BJ (cell line): ENCODE results near the gene TMEM45A. TPM values are rescaled to one million over a fixed set of nuclear protein-coding genes. Genes with fewer than 3 reads are reported as not detected.
"Not testable (repeated sequence)": the region's sequence is repeated elsewhere in the genome, so short reads cannot be mapped to it uniquely, and the experiment has no call there.

ENCODE experiments used
- CTCF ChIA-PET: fragments of 350-600 bp; formaldehyde crosslinking; extraction: SDS; loops from one replicate; lab custom pipeline; 2021; ENCODE audit warnings: antibody characterized with exemption, inconsistent platforms; lab: Yijun Ruan, JAX
- POLR2A ChIA-PET: fragments of 300-600 bp; sonication (Branson Sonifier 250); formaldehyde crosslinking; extraction: SDS; loops from one replicate; lab custom pipeline; 2021; ENCODE audit warnings: antibody characterized with exemption; lab: Charles Lee
- DNase-seq: peaks from one replicate; pipeline ENCODE4 v3.0.0-alpha.2; 2011; ENCODE audit warnings: low read depth
- H3K27me3 ChIP-seq: 2 replicates; pipeline ENCODE4 v1.6.0; 2011; ENCODE audit warnings: low read length; ENCODE audit not compliant: control insufficient read depth, insufficient read depth
- H3K36me3 ChIP-seq: 2 replicates; pipeline ENCODE4 v1.5.1; 2011; ENCODE audit warnings: low read length; ENCODE audit not compliant: control insufficient read depth, insufficient read depth
- H3K4me3 ChIP-seq: 2 replicates; pipeline ENCODE4 v1.5.1; 2011; ENCODE audit warnings: low read depth, mild to moderate bottlenecking, control low read depth, low read length
- polyA plus RNA-seq: library from polyadenylated mRNA; depleted of rRNA; stranded (reverse); fragments of >200 nt; gene quantifications from 2 replicates; pipeline ENCODE4 v1.2.3, GENCODE V29; 2011
- TF ChIP-seq, protein P1 (sequence below): IDR thresholded peaks from 2 replicates; pipeline ENCODE4 v1.5.1; 2011; ENCODE audit warnings: low read depth, mild to moderate bottlenecking, control low read depth, inconsistent platforms, low read length, moderate library complexity; ENCODE audit not compliant: insufficient read depth

The TMEM45A gene
- polyA plus RNA-seq, 1 experiment, result 35.1 TPM

DNA sequence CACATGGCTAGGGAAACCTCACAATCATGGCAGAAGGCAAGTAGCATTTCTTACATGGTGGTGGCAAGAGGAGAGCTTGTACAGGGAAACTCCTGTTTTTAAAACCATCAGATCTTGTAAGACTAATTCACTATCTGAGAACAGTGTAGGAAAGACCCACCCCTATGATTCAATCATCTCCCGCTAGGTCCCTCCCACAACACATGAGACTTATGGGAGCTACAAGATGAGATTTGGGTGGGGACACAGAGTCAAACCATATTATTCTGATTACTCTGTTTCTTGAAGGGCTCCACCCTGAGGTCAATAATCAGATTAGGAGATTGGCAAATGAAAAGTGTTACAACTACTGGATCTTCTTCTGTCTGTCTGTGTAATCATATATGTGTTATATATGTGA lies 21.5 kb upstream of the TMEM45A start:
- Histone ChIP-seq H3K27me3 (no peaks in the 10 kb centered on the region; the same call in 1 of the 2 replicates), H3K36me3 (no peaks in the 10 kb centered on the region), H3K4me3 (no peak overlapping the region)
- ChIA-PET POLR2A (no interaction called here), CTCF (interaction anchor here (1.1 to 17.2 kb wide), 2 partner anchors 93 to 115 kb away, joined by 3 to 311 read pairs; no protein-coding TSS in a partner anchor)
- no peak for DNase-seq
- TF ChIP-seq, protein P1, sequence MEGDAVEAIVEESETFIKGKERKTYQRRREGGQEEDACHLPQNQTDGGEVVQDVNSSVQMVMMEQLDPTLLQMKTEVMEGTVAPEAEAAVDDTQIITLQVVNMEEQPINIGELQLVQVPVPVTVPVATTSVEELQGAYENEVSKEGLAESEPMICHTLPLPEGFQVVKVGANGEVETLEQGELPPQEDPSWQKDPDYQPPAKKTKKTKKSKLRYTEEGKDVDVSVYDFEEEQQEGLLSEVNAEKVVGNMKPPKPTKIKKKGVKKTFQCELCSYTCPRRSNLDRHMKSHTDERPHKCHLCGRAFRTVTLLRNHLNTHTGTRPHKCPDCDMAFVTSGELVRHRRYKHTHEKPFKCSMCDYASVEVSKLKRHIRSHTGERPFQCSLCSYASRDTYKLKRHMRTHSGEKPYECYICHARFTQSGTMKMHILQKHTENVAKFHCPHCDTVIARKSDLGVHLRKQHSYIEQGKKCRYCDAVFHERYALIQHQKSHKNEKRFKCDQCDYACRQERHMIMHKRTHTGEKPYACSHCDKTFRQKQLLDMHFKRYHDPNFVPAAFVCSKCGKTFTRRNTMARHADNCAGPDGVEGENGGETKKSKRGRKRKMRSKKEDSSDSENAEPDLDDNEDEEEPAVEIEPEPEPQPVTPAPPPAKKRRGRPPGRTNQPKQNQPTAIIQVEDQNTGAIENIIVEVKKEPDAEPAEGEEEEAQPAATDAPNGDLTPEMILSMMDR, result no peak

DNA sequence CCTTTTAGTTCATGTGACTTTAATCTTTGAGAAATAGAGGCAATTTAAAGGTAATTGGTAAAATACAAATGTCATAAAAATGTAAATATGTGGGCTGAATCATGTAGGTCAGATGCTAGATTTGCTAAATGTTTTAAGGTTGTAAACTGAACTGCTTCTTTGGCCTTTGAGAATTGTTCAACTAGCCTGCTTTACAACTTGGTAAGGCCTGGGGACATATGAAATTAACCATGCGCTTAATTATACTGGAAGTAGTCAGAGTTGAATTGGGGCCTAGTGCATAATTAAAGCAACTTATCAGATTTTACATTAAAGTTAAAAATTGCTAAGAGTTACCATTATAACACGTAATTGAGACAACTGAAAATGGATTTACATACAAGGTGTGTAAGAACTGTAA lies 21.0 kb upstream of the TMEM45A start:
- ChIA-PET CTCF (interaction anchor here (17.2 kb wide), 1 partner anchor 115 kb away, joined by 311 read pairs; no protein-coding TSS in a partner anchor), POLR2A (no interaction called here)
- Histone ChIP-seq H3K27me3 (no peaks in the 10 kb centered on the region), H3K36me3 (no peaks in the 10 kb centered on the region), H3K4me3 (no peak overlapping the region)
- no peak for DNase-seq
- TF ChIP-seq, protein P1, result no peak

DNA sequence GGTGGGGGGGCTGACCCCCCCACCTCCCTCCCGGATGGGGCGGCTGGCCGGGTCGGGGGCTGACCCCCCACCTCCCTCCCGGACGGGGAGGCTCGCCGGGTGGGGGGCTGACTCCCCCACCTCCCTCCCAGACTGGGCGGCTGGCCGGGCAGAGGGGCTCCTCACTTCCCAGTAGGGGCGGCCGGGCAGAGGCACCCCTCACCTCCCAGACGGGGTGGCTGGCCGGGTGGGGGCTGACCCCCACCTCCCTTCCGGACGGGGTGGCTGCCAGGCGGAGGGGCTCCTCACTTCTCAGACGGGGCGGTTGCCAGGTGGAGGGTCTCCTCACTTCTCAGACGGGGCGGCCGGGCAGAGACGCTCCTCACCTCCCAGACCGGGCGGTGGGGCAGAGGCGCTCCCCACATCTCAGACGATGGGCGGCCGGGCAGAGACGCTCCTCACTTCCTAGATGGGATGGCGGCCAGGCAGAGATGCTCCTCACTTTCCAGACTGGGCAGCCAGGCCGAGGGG lies 14.5 kb upstream of the TMEM45A start:
- H3K4me3 ChIP-seq, CTCF ChIA-PET, POLR2A ChIA-PET, H3K36me3 ChIP-seq, DNase-seq, H3K27me3 ChIP-seq: not testable (repeated sequence)

DNA sequence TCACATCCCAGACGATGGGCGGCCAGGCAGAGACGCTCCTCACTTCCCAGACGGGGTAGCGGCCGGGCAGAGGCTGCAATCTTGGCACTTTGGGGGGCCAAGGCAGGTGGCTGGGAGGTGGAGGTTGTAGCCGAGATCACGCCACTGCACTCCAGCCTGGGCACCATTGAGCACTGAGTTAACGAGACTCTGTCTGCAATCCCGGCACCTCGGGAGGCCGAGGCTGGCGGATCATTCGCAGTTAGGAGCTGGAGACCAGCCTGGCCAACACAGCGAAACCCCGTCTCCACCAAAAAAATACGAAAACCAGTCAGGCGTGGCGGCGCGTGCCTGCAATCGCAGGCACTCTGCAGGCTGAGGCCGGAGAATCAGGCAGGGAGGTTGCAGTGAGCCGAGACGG lies 13.9 kb upstream of the TMEM45A start:
- POLR2A ChIA-PET, DNase-seq, H3K27me3 ChIP-seq, H3K36me3 ChIP-seq, CTCF ChIA-PET, H3K4me3 ChIP-seq: not testable (repeated sequence)

DNA sequence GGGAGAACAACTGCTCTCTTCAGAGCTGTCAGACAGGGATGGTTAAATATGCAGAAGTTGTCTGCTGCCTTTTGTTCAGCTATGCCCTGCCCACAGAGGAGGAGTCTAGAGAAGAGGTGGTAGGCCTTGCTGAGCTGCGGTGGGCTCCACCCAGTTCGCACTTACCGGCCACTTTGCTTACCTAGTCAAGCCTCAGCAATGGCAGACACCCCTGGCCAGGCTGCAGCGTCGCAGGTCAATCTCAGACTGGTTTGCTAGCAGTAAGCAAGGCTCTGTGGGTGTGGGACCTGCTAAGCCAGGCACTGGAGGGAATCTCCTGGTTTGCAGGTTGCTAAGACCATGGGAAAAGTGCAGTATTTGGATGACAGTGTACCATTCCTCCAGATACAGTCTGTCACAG lies 12.3 kb upstream of the TMEM45A start:
- no peaks in the 10 kb centered on the region for H3K36me3 ChIP-seq
- TF ChIP-seq, protein P1, result no peak
- POLR2A ChIA-PET, result no interaction called here
- CTCF ChIA-PET, result interaction anchor here (1.3 kb wide), 1 partner anchor 20 kb away, joined by 3 read pairs; no protein-coding TSS in a partner anchor
- peaks cover 5% of the 10 kb centered on the region for H3K27me3 ChIP-seq
- no peak overlapping the region for H3K4me3 ChIP-seq
- DNase-seq, result no peak

DNA sequence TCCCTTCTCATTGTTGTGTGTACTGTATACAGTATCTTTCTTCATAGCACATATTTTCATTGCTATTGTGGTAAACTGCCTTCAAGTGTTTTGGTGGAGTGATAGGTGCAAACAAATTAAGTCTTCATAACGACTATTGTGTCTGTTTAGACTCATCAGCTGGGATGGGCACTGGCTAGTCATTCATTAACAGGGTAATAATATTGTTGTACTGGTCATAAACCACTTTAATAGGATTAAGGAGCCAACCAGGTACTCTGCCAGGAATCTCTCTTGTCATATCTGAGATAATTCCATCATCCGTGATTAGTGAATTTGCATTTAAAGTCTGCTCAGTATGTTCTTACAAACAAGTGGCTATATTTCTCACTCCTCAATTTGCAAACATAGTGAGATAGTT lies 10.2 kb upstream of the TMEM45A start:
- peaks cover 5% of the 10 kb centered on the region for H3K27me3 ChIP-seq
- ChIA-PET POLR2A (no interaction called here), CTCF (interaction anchor here (1.0 kb wide), 2 partner anchors 9 to 108 kb away, joined by 3 read pairs; no protein-coding TSS in a partner anchor)
- DNase-seq, result no peak
- H3K4me3 ChIP-seq, result no peak overlapping the region
- no peaks in the 10 kb centered on the region for H3K36me3 ChIP-seq
- TF ChIP-seq, protein P1, result no peak
